ENCODE data around the gene TLE4. TPM values are rescaled to one million over a fixed set of nuclear protein-coding genes. Genes with fewer than 3 reads are reported as not detected.

The TLE4 gene
- total RNA-seq, 2 donors from 2014 or later, result 17.9 to 54.7 TPM

DNA sequence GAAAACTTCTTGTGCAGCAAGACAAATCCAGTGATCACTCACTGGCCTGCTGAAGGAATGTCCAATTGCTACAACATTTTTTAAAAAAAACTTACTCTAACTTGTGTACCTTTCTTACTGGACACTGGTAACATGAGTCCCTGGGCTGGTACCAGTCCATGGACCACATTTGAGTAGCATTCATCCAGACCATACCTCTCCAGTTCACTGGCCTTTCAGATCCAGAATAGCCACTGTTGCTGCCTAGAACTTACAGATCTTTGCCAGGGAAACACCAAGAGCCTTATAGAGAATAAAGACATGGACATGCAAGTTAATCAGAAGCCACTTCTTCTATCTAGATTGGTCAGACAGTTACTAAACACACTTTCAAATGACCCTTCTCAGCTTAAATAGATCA lies 185.3 kb downstream of the TLE4 start:
- H3K4me3 ChIP-seq, result no peak overlapping the region
- H3K9me3 ChIP-seq, result peaks cover 0 to under 1% (median 0%) of the 10 kb centered on the region in 3 donors
- no peaks in the 10 kb centered on the region for H3K27me3 ChIP-seq
- no peak overlapping the region for H3K27ac ChIP-seq
- TF ChIP-seq, protein P1, sequence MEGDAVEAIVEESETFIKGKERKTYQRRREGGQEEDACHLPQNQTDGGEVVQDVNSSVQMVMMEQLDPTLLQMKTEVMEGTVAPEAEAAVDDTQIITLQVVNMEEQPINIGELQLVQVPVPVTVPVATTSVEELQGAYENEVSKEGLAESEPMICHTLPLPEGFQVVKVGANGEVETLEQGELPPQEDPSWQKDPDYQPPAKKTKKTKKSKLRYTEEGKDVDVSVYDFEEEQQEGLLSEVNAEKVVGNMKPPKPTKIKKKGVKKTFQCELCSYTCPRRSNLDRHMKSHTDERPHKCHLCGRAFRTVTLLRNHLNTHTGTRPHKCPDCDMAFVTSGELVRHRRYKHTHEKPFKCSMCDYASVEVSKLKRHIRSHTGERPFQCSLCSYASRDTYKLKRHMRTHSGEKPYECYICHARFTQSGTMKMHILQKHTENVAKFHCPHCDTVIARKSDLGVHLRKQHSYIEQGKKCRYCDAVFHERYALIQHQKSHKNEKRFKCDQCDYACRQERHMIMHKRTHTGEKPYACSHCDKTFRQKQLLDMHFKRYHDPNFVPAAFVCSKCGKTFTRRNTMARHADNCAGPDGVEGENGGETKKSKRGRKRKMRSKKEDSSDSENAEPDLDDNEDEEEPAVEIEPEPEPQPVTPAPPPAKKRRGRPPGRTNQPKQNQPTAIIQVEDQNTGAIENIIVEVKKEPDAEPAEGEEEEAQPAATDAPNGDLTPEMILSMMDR (IDR thresholded peaks at IDR 0.05), result no peak
- no peak for TF ChIP-seq POLR2A (IDR thresholded peaks at IDR 0.05)
- H3K4me1 ChIP-seq, result no peaks in the 10 kb centered on the region
- DNase-seq (no peak), ATAC-seq (no peak)
- intact Hi-C loops (cut with DNase I), result no loop called here
- H3K36me3 ChIP-seq (replicated peaks in 1 of 2; ENCODE audit: insufficient read depth in 1 of 2, low read depth in 2 of 2), result no peaks in the 10 kb centered on the region

DNA sequence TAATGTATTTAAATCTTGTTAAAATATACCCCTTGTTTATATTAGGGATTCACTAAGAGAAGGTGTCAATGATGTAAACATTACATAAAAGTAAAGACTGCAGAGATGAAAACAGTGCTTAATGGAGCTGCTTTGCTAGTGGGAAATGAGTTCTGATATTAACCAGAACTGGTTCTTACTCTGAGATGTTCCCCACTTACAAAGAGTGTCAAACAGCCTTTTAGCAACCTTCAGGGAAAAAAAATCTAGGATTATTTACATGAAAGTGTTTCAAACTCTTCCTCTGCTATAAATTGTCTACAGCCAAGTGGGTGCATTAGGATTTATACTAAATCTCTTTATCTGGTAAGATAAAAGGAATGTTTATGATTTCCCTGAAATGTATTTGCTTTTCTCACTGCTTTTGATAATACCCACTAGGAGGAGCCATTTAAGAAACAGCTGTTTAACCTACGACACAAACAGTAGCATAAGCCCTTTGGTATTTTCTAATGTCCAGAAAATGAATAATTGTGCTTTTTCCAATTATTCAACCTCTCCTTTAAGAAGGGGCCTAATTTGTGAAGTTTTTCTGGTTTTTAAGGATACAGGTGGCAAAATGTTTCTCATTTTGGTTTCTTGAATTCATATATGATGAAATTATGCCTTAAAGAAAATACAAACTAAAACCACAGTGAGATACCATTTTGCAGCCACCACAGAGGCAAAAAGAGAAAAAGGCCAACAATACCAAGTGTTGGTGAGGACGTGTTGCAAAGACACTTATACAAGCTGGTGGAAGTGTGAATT lies 186.3 kb downstream of the TLE4 start:
- Histone ChIP-seq H3K9me3 (no peaks in the 10 kb centered on the region), H3K27me3 (no peaks in the 10 kb centered on the region), H3K4me3 (no peak overlapping the region), H3K27ac (no peak overlapping the region), H3K4me1 (no peaks in the 10 kb centered on the region), H3K36me3 (replicated peaks in 1 of 2; ENCODE audit: insufficient read depth in 1 of 2, low read depth in 2 of 2) (no peaks in the 10 kb centered on the region)
- no peak for TF ChIP-seq POLR2A (IDR thresholded peaks at IDR 0.05)
- TF ChIP-seq, protein P1 (IDR thresholded peaks at IDR 0.05), result peak in 1 of 7 experiments; percentile 8
- no peak for DNase-seq
- 39 to 50% methylated on average over 2 of the region's 2 CpGs for WGBS, 2 donors
- intact Hi-C loops (cut with DNase I), result no loop called here
- ATAC-seq, result no peak

DNA sequence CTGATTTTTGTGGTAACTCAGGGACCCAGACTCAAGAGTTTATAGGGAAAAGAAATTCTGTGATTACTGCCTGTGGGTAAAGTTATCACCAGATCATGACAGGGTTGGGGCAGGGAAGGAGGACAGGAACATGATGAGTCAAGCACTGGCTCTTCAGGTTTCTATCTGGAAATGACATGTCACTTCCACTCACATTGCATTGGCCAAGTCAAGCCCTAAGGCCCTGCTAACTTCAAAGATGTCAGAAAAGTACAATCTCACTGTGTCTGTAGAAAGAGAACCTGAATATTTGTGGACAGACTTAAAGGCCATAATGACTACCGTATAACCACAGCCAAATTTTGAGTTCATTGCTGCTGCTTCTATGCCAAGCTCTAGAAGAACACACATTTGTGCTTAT lies 187.7 kb downstream of the TLE4 start:
- H3K9me3 ChIP-seq, result no peaks in the 10 kb centered on the region
- H3K36me3 ChIP-seq (replicated peaks in 1 of 2; ENCODE audit: insufficient read depth in 1 of 2, low read depth in 2 of 2), result no peaks in the 10 kb centered on the region
- DNase-seq (no peak), ATAC-seq (no peak)
- WGBS, 2 donors, result 93 to 100% methylated on average over 1 of the region's 1 CpG
- intact Hi-C loops (cut with DNase I), result no loop called here
- H3K27me3 ChIP-seq, result no peaks in the 10 kb centered on the region
- H3K4me3 ChIP-seq, result no peak overlapping the region
- no peaks in the 10 kb centered on the region for H3K4me1 ChIP-seq
- TF ChIP-seq, protein P1 (IDR thresholded peaks at IDR 0.05), result no peak
- no peak for TF ChIP-seq POLR2A (IDR thresholded peaks at IDR 0.05)
- no peak overlapping the region for H3K27ac ChIP-seq

DNA sequence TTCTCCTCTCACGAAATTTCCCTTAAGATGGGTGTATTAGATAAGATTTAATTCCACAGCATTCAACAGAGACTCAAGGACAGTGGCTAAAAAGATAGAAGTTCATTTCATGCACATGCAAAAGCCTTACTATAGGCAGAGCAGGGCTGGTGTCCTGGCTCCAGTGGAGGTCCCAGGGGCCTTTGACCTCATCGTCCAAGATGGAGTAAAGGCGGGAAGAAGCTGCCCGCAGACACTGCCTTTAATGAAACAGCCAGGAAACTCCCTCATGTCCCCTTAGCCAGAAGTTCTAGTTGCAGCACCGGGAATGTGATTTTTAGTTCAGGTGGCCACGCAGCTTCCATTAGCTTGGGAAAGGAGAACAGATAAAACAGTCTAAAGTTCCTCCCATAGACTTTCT lies 190.3 kb downstream of the TLE4 start:
- ATAC-seq (no peak), DNase-seq (no peak)
- intact Hi-C loops (cut with DNase I), result no loop called here
- 82 to 86% methylated on average over 6 of the region's 6 CpGs for WGBS, 2 donors
- H3K9me3 ChIP-seq, result no peaks in the 10 kb centered on the region
- no peak overlapping the region for H3K27ac ChIP-seq
- no peaks in the 10 kb centered on the region for H3K27me3 ChIP-seq
- H3K4me3 ChIP-seq, result no peak overlapping the region
- TF ChIP-seq, protein P1 (IDR thresholded peaks at IDR 0.05), result no peak
- no peak for TF ChIP-seq POLR2A (IDR thresholded peaks at IDR 0.05)
- H3K4me1 ChIP-seq, result no peaks in the 10 kb centered on the region
- no peaks in the 10 kb centered on the region for H3K36me3 ChIP-seq (replicated peaks in 1 of 2; ENCODE audit: insufficient read depth in 1 of 2, low read depth in 2 of 2)
